DMS 273 (cell line): ENCODE results near the gene CREBBP.

Experiments used
- DNase-seq: peaks from one replicate; lab custom pipeline; 2025; ENCODE audit not compliant: unreplicated experiment; lab: John Stamatoyannopoulos, UW

Gene CREBBP

DNA sequence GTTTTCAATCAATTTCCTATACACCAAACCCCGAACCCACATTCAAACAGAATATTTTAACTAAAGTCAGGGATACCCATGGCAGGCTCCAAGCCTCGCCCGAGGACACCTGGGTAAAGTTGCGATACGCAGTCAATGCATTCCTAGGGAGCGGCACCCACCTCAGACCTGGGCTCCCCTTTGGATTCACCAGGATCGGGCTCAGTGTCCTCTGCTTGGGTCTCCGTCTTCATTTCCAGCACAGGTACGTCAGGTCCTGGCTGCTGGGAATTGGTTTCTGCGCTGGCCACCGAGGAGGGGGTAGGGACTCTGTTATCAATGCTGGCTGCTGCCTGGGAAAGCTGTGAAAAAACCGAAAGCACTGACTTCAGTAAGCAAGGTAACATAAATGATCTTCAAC, 111.5 kb downstream of the CREBBP start:
- no peak for DNase-seq

DNA sequence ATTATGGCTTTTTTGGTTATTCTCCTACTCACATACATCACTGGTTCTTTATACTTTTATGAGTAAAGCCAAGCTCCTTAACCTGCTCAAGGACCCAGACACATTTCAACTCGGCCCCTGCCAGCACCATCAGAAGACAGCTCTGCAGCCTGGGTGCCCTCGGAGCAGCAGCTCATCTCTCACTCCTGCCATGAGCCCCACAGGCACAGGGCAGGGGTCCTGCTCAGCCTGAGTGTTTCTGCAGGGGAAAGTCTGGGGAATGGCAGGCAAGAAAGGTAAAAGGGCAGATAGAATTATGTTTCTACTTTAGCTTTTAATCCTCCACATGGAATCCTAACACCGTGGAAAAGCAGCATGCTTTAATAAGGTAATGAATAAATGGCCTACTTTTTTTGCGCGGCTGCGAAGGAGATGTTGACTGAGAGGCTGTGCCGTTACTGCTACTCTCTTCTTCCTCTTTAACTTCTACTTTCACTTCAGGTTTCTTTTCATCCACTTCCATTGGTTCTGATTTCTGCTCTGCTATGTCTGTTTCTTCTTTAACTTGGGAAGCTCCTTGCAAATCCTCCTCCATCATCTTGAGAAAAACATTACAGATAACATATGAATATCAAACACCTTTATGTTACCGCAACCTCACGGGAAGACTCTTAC, 113.1 kb downstream of the CREBBP start:
- DNase-seq = no peak

DNA sequence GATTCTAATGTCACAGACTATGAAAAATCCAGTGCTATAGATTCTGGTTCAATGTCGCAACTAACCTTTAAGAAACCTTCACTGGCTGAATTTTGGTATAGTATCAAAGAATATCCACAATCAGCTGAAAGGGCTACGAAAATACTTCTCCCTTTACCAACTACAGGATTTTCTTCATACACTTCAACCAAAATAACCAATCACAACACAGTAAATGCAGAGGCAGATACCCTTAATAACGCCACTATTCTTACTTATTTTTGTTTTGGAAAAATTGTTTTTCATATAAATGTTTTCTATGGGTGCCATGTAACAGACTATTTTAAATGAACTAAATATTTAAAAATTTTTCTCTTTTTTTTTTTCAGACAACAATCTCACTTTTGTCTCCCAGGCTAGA, 114.3 kb downstream of the CREBBP start:
- DNase-seq = no peak

DNA sequence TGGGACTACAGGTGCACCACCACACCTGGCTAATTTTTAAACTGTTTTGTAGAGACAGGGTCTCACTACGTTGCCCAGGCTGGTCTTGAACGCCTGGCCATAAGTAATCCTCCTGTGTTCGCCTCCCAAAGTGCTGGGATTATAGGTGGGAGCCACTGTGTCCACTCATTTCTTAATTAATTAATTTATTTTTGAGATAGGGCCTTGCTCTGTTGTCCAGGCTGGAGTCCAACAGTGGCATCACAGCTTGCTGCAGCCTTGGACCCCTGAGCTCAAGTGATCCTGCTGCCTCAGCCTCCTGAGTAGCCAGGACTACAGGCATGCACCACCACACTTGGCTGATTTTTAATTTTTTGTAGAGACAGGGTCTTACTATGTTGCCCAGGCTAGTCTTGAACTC, 116.1 kb downstream of the CREBBP start:
- no peak for DNase-seq

DNA sequence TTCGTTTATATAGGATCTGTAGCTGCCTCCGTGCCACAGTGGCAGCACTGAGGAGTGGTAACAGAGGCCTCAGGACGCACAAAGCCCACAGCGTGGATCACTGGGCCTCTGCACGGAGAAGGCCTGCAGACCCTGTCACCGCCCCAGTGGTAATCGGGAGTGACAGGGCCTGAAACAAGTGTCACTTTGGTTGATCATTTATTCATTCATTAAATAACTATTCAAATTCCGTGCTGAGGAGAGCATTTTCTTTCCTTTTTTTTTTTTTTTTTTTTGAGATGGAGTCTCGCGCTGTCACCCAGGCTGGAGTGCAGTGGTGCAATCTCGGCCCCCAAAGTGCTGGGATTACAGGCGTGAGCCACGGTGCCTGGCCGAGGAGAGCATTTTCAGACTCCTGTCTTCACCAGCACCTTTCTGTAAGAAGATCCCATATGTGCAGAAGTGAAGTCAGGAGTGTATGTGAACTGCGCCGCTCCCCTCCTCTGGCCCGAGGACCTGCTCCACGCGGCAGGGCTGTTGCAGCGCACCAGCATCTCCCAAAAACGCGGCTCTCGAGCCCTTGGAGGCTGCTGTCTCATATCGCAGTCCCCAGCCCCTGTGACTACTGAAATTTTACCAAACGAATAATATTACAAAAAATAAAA, 118.3 kb downstream of the CREBBP start:
- DNase-seq = no peak

DNA sequence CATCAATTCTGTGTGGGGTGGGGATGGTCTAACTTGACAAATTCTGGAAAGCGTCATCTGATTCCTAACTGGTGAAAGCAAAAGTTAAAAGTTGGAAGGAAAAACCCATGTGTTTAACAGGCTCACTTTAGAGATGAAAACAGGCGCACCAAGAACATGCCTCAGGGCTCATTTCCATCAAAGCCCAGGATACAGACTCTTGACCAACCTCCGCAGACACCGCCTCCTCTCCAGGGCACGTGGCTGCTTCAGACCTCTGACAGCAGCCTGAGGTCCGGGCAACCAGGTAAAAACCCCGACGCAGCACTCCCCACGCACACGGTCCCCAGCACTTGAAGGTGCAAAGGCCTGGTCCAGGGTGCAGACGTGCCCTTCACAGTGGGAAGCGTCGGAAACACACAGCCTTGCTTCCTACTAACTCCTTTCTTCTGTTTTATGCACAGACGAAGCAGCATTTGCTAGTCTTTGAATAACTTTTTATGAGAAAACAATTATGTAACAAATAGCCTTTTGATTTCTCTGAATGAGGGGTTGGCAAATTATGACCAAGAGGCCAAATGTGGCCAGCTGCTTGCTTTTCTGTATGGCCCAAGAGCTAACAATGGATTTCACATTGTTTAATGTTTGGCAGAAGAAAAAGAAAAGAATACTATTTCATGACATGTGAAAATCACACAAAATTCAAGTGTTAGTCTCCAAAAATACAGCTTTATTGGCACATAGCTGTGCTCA, 119.0 kb downstream of the CREBBP start:
- no peak for DNase-seq

DNA sequence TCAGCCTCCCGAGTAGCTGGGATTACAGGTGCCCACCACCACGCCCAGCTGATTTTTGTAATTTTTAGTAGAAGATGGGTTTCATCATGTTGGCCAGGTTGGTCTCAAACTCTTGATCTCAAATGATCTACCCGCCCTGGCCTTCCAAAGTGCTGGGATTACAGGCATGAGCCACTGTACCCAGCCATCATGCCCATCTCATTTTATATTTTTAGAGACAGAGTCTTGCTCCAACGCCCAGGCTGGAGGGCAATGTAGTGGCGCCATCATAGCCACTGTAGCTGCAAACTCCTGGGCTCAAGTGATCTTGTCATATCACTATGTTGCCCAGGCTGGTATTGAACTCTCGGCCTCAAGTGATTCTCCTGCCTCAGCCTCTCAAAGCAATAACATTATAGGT, 120.0 kb downstream of the CREBBP start:
- no peak for DNase-seq

DNA sequence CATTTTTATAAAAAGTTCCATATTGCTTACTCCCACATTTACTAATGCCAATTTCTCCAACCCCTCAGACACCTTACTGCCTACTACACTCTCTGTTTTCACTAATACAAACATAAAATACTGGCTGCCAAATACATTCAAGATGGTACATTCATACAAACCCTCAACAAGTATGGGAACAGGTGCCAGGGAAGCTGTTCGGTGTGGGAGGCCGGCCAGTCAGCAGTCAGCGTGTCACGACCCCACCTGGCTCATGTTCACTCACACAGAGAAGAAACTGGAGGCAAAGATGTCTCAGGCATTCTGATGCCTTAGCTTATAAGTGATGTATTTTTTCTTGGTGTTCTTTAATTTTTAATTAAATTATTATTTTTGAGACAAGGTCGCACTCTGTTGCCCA, 120.8 kb downstream of the CREBBP start:
- no peak for DNase-seq

DNA sequence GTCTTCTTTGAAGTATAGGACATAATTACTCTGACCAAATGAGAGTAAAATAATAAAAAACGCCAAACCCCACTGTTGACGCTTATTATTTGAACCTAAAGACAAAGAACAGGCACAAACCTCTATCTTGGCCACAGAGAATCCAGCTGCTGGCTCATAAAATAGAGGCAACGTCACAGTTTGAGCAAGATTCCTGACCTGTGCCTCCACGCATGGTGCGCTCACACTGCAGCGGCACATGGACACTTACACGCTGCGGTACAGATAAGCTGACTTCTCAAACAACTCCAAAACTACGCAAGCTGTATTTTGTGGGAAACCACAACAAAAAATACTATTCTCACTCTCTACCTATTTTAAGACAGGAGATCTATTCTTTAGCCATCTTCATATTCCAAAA, 124.4 kb downstream of the CREBBP start:
- no peak for DNase-seq

DNA sequence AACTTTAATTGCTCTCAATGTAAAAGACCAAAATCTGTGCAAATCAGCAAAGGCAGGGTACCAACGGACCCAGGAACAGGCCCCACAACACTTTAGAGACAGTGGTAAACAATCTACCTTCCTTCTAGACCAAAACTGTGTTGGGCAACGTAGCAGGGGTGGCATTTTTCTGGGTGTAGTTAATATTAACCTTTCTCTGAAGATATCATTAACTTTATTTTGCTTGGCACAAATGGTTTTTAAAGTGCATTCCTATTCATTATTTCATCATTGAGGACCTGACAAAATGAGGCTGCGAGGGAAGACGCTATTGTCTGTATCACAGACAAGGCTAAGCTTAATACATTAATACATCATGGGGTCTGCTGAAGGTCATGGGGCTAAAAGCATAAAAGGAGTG, 125.3 kb downstream of the CREBBP start:
- DNase-seq = no peak

DNA sequence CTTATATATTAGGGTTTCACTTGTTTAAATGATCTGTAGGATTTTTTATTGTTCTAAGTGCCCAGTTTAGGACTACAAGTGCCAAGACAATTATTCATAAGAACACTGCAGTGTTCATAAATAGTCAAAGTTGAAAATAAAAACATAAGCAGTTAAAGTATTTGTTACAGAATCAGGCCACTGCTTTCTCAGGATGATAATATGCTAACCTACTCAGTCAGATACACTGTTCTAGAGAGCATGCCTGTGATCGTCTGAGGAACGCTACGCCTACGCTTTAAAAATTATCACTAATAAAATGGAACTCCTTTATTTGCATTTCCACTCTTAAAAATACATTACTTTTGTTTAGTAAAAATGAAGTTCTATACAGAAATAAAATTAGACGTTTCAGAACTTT, 125.7 kb downstream of the CREBBP start:
- no peak for DNase-seq

DNA sequence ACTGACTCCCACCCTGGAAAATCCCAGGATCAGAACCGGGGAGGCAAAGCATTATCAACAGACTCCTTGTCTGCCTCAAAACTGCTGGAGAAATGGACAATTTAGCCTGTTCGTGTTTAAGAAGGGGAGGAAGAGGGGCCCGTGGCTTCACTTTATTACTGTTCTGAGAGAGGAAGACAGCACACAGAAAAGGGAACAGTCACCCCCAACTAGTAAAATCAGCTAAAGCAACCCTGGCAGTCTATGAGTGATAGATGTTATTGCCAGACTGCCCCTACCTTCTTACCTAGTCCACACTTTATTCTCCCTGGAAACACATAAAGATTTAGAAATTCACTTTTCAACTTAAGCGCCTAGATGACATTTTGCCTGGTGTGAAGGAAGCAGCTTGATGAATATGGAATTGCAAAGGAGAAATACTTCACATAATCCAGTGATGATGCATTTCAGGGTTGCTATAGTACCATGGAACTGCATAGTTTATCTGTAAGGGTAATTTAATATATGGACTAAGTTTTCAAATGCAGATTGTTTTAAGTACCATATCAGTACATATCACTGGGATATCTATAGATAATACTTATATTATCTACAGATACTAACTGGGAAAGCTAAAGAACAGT, 126.3 kb downstream of the CREBBP start:
- no peak for DNase-seq

DNA sequence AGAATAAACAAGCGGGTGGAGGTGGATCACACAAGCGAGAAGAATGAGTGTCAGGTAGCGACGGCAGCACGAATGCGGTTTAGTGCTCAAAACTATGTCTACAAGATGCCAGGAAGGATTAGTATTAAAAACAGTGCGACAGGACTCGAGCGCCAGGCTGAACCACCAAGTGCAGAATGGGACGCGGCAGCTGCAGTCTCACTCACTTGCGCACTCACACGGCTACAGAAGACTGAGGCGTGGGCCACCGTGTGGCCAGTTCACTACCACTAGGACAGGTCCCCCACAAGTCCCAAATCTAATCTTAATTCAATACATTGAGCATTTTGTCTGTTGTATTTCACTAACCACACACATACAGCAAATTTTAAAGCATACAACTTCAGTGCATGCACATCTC, 127.5 kb downstream of the CREBBP start:
- no peak for DNase-seq

DNA sequence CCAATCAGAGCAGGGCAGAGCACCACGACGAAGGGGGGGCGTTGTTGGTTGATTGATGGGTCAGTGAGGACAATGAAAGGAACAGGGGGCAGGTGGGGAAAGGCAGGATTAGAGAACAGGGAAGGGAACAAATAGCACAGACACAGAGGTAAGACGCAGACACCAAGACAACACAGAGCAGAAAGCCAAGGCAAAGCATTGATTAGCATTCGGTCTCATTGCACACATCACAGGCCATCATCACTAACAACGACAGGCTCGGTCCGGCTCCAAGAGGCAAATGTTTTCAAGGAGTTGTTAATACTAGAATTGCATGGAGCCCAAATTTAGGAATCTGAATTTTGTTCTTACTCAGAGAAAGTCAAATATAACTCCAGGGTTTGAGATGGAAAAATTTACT, 128.6 kb downstream of the CREBBP start:
- DNase-seq = no peak

DNA sequence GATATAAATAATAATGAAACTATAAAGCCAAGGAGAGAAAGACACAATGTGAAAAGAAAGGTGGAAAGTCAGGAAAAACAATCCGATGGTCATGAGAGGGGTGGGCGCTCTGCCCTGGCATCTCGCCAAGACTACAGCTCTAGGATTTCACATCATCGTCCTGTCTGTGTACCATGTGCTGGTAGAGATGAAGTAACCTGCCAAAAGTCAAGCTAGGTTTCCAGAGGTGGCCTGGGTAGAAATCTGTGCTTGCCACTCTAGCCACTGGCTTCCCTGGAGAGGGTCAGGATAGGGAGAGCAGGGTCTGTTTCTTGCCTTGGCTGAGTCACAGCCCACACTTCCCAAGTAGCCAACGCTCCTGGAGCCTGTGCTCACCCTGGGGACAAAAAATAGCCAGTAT, 132.2 kb downstream of the CREBBP start:
- DNase-seq = no peak

DNA sequence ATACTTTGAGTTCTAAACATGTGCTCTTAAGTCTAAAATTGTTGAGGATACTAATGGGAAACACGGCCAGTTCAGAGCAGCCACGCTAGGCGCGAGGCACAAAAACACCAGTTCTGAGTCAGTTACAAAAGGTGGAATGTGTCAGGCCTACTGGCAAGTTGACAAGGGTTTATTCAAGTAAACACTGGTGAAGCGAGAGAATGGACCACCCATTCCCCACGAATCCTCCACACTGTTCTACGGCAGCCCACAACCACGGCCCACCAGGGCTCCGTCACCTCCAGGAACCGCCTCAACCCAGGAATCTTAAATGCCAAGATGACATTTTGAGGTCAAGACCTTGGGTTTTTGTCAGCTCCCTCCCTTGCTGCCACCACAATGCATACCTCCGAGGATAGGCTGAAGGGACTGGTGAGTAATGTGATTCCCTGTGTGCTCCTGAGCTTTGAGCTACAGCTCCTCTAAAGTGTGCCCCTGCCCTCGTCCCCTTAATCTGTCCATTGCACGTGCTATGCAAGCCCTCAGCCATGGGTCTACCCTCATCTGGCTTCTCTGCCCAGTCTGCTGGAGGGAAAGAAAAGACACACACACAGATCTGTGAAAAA, 134.7 kb downstream of the CREBBP start:
- no peak for DNase-seq

DNA sequence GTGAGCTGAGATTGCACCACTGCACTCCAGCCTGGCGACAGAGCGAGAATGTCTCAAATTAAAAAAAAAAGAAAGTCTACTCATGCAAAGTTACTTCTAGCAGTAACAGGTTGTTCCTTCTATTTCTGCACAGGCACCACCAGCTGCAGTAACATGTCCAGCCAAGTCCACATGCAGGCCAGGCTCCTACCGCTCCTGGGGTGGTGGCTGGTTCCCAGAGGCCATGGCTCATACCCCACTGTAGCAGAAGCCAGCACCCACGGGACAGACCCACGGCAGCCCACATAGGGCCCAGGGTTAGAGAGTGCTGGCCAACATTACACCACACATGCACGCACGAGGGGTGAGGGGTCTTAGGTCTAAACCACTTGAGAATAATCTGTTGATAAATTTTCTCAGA, 136.5 kb downstream of the CREBBP start:
- no peak for DNase-seq

DNA sequence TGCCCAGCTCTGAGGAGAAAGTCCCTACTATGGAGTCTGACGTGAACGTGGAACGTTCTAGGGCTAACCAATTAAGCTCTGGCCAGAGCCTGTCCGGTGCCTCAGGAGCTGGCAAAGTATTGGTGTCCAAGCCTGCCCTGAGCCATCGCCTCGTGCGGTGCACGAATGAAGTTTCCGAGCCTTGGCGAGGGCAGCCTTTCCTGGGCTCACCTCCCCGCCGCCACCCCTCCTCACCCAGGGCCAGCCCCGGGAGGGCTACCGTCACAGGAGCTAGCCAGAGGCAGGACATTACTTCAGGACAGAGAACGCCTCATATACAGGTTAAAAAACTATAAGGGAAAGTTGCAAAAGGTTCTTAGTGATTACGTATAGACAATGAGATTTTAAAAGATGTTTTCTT, 139.6 kb downstream of the CREBBP start:
- no peak for DNase-seq

DNA sequence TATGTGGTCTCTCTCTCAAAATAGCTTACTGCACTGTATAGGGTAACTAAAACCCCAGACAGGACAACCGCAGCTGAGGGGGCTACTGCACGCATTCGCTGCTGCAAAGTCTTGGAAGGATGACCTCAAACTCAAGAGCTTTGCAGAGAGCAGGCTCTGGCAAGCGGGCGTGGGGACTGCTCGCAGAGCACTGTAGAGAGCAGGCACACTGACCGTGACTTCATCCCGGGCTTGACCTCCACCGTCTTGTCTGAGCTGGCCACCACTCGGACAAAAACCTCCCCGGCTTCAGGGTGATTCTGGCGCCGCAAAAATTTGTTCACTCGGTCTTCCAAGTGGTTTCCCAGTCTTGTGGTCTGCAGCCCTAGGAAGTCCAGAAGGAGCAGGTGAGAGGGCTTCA, 140.3 kb downstream of the CREBBP start:
- no peak for DNase-seq

DNA sequence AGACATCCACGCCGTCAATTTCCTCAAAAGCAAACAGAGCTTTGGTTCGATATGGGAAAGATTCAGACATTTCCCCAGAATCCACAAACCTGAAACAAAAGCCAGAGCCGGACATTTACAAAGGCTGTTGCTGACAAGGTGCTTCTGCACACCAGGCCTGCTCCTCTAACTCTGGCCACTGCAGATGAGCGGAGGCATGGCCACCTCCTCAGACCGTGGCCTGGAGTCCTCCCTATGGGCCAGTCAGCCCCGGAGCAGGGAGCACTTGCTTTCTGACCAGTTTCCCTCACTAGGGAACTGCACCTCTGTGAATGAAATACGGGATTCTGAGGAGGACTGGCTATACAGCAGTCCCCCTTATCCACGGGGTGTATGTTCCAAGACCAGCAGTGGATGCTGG, 140.9 kb downstream of the CREBBP start:
- no peak for DNase-seq

DNA sequence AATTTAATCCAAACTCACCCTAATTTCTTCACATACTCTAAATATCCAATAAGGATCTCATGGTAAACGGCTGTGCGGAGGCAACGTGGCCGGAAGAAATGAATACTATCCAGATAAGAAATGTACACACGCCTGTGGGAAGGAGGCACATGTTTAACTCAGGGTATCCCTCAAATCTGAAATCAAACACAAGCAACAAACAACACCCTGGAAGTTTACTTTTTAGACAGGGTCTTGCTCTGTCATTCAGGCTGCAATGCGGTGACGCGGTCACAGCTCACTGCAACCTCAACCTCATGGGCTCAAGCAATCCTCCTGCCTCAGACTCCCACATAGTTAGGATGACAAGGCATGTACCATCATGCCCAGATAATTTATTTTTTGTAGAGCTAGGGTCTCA, 142.0 kb downstream of the CREBBP start:
- no peak for DNase-seq

DNA sequence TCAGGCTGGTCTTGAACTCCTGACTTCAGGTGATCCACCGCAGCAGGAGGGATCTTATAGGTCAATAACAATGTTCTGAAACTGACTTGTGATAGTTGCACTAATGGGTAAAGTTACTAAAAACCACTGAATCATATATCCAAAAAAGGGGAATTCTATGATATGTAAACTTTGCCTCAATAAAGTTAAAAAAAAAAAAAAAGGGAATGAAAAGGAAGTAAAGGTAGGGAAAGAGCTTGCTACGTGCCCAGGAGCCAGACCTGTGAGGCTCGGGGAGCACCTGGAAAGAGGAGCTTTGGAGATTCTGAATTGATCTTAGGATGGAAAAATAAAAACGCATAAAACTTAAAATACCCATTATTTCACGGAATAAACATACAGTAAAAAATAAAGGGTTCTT, 142.4 kb downstream of the CREBBP start:
- DNase-seq = no peak
